ENCODE results near the gene RPS17.
"Not testable (repeated sequence)": the region's sequence is repeated elsewhere in the genome, so short reads cannot be mapped to it uniquely, and the experiment has no call there.

The RPS17 gene

DNA sequence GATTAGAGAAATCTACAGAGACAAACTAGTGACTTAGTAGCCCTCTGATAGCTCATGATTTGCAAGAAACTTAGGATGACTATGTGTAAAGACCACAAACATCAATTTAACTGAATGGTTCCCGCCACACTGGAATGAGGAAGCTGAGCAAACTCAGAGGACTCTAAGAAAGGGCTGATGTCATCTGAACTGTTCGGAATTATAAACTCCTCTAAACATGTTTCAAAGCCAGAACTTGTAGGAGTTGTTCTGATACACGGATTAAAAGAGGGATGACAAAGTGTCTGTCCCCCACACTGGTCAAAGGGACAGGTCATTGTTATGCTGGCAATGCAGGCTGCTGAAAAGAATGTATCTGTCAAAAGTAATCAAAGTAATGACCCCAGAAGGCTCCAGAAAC lies 34.4 kb downstream of the RPS17 start:
- DNase-seq: not testable (repeated sequence)

GRCh38 chr15:82504074-82504473 lies 36.2 kb downstream of the RPS17 start:
- not testable (repeated sequence) for DNase-seq

- not testable (repeated sequence) for DNase-seq
Observed at GRCh38 chr15:82502700-82503339, 37.4 kb downstream of the RPS17 start.

DNA sequence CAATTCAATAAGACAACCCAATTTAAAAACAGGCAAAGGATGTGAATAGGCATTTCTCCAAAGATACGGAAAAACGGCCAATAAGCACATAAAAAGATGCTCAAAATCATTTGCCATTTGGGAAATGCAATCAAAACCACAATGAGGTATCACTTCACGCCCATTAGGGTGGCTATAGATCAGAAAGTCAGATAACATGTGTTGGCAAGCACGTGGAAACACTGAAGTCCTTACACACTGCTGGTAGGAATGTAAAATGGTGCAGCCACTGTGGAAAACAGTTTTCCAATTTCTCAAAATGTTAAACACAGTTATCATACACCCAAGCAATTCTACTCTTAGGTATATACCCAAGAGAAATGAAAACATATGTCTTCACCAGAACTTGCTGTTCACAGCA lies 39.5 kb downstream of the RPS17 start:
- not testable (repeated sequence) for DNase-seq

GRCh38 chr15:82497978-82498377 lies 42.3 kb downstream of the RPS17 start:
- DNase-seq: not testable (repeated sequence)

DNA sequence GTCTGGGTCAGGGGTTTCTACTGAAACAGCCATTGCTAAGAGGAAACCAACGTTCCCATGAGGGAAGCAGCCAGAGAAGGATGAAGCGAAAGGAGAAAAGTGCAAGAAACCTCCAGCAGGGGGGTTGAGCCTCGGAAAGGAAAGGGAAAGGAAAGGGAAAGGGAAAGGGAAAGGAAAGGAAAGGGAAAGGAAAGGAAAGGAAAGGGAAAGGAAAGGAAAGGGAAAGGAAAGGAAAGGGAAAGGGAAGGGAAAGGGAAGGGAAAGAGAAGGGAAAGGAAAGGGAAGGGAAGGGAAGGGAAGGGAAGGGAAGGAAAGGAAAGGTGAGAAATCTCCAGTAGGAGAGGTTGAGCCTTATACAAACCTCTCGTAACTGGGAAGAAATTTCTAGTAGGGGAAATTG lies 52.0 kb downstream of the RPS17 start:
- DNase-seq: not testable (repeated sequence)

DNA sequence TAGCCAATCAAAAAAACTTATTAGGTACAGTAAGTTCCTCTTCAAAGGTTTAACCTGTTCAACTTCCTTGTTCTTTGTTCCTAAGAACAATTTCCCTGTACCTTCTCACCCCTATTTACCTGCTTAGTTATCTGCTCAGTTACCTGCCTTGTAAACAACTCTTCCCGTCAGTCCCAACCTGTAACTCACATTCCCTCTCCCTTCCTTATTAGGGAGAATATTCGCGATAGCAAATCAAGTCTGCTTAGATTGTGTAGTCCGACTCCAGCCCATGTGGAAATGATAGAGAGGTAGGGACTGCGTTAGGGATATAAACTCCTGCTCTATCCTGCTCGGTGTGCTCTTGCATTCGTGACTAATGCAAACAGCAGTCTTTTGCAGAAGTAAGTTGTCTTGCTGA lies 53.2 kb downstream of the RPS17 start:
- DNase-seq: not testable (repeated sequence)

All from activated effector memory CD4-positive, alpha-beta T cell treated with anti-CD3 and anti-CD28 coated beads, Interleukin-2, amount 50 U/mL, for 16 hours (primary cell).